ENCODE data around the gene TJAP1.

DNA sequence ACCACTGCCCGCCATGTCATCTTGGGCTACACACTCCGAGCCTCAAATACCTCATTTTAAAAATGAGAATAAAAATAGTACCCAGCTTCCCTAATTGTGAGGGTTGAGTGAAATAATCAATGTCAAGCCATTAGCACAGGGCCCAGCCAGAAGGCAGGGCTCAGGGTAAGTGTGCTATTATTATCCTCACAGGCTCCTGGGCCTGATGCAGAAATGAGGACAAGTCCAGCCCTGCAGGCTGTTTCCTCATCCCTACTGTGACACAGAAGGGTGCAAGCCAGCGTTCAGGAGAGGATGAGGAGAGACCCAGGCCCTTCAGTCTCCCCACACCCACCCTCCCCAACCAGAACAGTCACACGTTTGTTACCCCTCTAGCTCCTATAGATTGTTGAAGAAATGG lies 26.0 kb upstream of the TJAP1 start:
- TF ChIP-seq EGR1 (IDR thresholded peaks at IDR 0.05; ENCODE audit: borderline replicate concordance, low read depth, low read length) (no peak), SIRT6 (IDR thresholded peaks at IDR 0.05; ENCODE audit: low read length) (no peak), POLR2A (IDR thresholded peaks at IDR 0.05; ENCODE audit: control extremely low read depth in 1 of 2, low read depth in 2 of 2, low read length in 2 of 2) (no peak)
- TF ChIP-seq, protein P1, sequence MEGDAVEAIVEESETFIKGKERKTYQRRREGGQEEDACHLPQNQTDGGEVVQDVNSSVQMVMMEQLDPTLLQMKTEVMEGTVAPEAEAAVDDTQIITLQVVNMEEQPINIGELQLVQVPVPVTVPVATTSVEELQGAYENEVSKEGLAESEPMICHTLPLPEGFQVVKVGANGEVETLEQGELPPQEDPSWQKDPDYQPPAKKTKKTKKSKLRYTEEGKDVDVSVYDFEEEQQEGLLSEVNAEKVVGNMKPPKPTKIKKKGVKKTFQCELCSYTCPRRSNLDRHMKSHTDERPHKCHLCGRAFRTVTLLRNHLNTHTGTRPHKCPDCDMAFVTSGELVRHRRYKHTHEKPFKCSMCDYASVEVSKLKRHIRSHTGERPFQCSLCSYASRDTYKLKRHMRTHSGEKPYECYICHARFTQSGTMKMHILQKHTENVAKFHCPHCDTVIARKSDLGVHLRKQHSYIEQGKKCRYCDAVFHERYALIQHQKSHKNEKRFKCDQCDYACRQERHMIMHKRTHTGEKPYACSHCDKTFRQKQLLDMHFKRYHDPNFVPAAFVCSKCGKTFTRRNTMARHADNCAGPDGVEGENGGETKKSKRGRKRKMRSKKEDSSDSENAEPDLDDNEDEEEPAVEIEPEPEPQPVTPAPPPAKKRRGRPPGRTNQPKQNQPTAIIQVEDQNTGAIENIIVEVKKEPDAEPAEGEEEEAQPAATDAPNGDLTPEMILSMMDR (IDR thresholded peaks at IDR 0.05; ENCODE audit: control extremely low read depth in 1 of 3, insufficient read depth in 1 of 3, low read depth in 1 of 3, low read length in 3 of 3): no peak
- TF ChIP-seq, protein P2, sequence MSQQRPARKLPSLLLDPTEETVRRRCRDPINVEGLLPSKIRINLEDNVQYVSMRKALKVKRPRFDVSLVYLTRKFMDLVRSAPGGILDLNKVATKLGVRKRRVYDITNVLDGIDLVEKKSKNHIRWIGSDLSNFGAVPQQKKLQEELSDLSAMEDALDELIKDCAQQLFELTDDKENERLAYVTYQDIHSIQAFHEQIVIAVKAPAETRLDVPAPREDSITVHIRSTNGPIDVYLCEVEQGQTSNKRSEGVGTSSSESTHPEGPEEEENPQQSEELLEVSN (IDR thresholded peaks at IDR 0.05): no peak
- TF ChIP-seq, protein P3, sequence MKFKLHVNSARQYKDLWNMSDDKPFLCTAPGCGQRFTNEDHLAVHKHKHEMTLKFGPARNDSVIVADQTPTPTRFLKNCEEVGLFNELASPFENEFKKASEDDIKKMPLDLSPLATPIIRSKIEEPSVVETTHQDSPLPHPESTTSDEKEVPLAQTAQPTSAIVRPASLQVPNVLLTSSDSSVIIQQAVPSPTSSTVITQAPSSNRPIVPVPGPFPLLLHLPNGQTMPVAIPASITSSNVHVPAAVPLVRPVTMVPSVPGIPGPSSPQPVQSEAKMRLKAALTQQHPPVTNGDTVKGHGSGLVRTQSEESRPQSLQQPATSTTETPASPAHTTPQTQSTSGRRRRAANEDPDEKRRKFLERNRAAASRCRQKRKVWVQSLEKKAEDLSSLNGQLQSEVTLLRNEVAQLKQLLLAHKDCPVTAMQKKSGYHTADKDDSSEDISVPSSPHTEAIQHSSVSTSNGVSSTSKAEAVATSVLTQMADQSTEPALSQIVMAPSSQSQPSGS (IDR thresholded peaks at IDR 0.05; ENCODE audit: low read length): no peak

Measured in H1 (cell line).